Endothelial cell of umbilical vein (primary cell): ENCODE measurements around the gene DACT3.

Source experiments
- GATA2 ChIP-seq: IDR thresholded peaks from 2 replicates; pipeline ENCODE4 v1.7.0; 2011; ENCODE audit warnings: low read depth, mild to moderate bottlenecking, moderate library complexity, mixed read lengths, low read length; ENCODE audit not compliant: insufficient read length, insufficient read depth
- POLR2A ChIP-seq: IDR thresholded peaks from 2 replicates; pipeline ENCODE4 v1.6.1; 2012; ENCODE audit warnings: low read depth, mild to moderate bottlenecking, control low read depth, low read length
- POLR2AphosphoS5 ChIP-seq: IDR thresholded peaks from 2 replicates; pipeline ENCODE4 v1.6.1; 2012; ENCODE audit warnings: low read depth, mild to moderate bottlenecking, control low read depth, low read length, moderate library complexity; ENCODE audit not compliant: insufficient read depth
- TF ChIP-seq, protein P1 (sequence below), 2 donors: IDR thresholded peaks; 1 replicate in 1 of 2; 2 replicates in 1 of 2; pipeline ENCODE4 v1.5.1; 2011; ENCODE audit warnings: low read length in 2 of 2, mild to moderate bottlenecking in 2 of 2, moderate library complexity in 2 of 2, control low read depth in 1 of 2, inconsistent platforms in 1 of 2, low read depth in 1 of 2; ENCODE audit not compliant: insufficient read depth in 1 of 2; ENCODE audit errors: extremely low read depth in 1 of 2
- TF ChIP-seq, protein P2 (sequence below): IDR thresholded peaks from 2 replicates; pipeline ENCODE4 v1.6.1; 2011; ENCODE audit not compliant: insufficient read depth, insufficient read length

DNA sequence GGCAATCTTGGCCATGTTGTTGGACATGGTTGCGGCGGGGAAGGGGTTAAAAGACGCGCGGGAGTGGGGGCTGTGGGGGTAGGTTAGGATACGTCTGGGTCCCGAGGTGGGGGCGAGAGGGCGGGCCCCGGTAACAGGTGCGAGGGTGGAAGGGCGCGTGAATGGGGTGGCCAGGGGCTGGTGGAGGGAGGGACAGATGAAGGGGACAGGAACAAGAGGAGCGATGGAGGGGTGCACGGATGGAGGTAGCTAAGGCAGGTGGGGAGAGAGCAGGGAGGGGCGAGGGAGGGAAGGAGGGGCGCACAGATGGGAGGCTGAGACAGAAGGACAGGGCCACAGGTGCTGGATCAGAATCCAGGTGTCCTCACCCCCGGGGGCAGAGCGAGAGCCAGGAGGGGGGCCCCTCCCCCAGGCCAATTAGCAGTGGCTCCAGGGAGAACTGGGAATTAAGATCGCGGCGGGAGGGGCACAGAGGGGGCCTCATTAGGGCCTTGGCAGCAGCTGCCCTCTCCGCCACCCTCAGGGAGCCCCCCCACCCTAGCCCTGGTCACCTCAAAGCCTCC, 26.2 kb downstream of the DACT3 start:
- TF ChIP-seq, protein P1, sequence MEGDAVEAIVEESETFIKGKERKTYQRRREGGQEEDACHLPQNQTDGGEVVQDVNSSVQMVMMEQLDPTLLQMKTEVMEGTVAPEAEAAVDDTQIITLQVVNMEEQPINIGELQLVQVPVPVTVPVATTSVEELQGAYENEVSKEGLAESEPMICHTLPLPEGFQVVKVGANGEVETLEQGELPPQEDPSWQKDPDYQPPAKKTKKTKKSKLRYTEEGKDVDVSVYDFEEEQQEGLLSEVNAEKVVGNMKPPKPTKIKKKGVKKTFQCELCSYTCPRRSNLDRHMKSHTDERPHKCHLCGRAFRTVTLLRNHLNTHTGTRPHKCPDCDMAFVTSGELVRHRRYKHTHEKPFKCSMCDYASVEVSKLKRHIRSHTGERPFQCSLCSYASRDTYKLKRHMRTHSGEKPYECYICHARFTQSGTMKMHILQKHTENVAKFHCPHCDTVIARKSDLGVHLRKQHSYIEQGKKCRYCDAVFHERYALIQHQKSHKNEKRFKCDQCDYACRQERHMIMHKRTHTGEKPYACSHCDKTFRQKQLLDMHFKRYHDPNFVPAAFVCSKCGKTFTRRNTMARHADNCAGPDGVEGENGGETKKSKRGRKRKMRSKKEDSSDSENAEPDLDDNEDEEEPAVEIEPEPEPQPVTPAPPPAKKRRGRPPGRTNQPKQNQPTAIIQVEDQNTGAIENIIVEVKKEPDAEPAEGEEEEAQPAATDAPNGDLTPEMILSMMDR (IDR thresholded peaks at IDR 0.05; ENCODE audit: extremely low read depth in 1 of 2, insufficient read depth in 1 of 2, low read depth in 1 of 2, low read length in 2 of 2): no peak
- TF ChIP-seq POLR2AphosphoS5 (no peak), POLR2A (no peak), GATA2 (no peak)
- TF ChIP-seq, protein P2, sequence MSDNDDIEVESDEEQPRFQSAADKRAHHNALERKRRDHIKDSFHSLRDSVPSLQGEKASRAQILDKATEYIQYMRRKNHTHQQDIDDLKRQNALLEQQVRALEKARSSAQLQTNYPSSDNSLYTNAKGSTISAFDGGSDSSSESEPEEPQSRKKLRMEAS: no peak
